KG1 (cell line): ENCODE data around the gene SAP30BP.

Experiments used
- DNase-seq: peaks from one replicate; lab custom pipeline; 2025; lab: John Stamatoyannopoulos, UW

The SAP30BP gene

GRCh38 chr17:75666959-75667790 is at the start of gene SAP30BP, which contains the start of gene RECQL5:
Gene SAP30BP, plus strand, starts transcription at chr17:75667338. Its CDS starts 35 bp downstream, at chr17:75667373.
Gene RECQL5, minus strand, starts transcription at chr17:75667154. Its CDS starts 597 bp downstream, at chr17:75666557.
- DNase-seq = peak; percentile 93

DNA sequence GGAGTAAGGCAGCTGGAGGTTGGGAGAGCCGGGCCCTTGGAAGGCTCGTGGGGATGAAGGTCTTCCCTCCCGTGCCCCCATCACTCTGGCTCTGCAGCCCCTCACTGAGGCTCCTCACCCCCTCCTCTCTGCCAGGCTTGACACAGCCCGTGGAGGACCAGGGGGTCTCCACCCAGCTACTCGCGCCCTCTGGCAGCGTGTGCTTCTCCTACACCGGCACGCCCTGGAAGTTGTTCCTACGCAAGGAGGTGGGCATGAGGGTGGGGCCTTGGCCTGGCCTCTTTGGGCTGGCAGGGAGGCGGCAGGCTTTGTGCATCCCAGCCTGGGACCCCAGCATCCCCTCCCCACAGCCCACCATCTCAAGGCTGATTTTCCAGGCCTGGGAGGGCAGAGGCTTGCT is 49.5 kb upstream of the SAP30BP start:
- no peak for DNase-seq

DNA sequence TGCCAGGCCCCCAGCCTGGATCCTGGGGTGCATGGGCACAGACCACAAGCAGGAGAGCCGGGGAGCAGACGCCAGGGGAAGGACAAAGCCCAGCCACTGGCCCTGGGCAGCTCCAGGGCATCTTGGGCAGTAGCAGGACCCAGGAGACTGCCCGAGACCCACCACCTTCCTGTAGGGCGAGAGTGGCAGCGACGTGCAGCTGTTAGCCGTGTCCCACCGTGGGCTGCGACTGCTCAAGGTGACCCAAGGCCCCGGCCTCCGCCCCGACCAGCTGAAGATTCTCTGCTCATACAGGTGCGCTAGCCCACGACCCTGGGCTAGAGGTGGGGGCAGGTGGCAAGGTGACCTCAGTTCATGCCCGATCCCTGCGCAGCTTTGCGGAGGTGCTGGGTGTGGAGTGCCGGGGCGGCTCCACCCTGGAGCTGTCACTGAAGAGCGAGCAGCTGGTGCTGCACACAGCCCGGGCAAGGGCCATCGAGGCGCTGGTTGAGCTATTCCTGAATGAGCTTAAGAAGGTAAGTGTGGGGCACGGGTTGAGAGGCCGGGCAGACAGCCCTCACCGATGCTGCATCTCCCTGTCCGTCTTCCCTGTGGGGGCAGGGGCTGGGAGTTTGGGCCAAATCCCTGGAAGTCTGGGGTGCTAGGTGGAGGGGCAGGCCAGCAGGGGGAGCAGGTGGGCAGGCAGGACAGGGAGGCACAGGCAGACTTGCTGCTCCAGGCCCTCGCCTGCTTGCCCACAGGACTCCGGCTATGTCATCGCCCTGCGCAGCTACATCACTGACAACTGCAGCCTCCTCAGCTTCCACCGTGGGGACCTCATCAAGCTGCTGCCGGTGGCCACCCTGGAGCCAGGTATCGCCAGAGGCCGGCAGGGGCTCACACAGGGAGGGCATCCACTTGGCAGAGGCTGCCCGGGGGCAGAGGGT is 47.4 kb upstream of the SAP30BP start:
- DNase-seq = no peak

DNA sequence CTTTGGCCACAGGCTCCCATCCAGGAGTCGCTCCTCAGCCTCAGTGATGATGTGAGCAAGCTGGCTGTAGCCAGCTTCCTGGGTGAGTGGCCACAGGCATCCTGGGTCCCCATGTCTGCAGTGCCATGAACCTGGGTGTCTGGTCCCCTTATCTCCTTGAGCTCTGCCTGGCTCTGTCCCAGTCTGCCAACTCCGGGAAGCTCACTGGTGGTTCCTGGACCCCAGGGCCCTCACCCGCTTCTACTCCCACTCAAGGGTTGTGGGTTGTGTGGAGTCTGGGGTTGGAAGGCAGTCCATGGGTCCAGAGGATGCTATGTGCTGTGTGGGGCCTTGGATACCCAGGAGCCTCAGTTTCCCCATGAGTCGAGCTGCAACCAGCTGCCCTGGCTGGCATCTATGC is 45.6 kb upstream of the SAP30BP start:
- no peak for DNase-seq

- no peak for DNase-seq
Measured at GRCh38 chr17:75622076-75622475, 45.1 kb upstream of the SAP30BP start.

- no peak for DNase-seq
Measured at GRCh38 chr17:75622771-75623273, 44.3 kb upstream of the SAP30BP start.

DNA sequence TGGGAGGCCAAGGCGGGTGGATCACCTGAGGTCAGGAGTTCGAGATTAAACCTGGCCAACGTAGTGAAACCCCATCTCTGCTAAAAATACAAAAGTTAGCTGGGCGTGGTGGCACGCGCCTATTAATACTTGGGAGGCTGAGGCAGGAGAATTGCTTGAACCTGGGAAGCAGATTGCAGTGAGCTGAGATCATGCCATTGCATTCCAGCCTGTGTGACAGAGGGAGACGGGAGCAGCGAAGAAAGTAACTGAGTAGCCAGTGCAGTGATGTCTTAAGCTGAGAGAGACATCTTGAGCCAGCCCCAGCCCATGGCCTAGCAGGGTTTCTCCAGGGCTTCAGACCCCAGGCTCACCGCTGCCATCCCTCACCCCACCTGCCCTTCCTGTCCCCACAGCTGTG is 43.8 kb upstream of the SAP30BP start:
- DNase-seq = no peak

GRCh38 chr17:75624021-75624420 is 43.1 kb upstream of the SAP30BP start:
- no peak for DNase-seq

GRCh38 chr17:75624714-75625345 is 42.3 kb upstream of the SAP30BP start:
- no peak for DNase-seq

DNA sequence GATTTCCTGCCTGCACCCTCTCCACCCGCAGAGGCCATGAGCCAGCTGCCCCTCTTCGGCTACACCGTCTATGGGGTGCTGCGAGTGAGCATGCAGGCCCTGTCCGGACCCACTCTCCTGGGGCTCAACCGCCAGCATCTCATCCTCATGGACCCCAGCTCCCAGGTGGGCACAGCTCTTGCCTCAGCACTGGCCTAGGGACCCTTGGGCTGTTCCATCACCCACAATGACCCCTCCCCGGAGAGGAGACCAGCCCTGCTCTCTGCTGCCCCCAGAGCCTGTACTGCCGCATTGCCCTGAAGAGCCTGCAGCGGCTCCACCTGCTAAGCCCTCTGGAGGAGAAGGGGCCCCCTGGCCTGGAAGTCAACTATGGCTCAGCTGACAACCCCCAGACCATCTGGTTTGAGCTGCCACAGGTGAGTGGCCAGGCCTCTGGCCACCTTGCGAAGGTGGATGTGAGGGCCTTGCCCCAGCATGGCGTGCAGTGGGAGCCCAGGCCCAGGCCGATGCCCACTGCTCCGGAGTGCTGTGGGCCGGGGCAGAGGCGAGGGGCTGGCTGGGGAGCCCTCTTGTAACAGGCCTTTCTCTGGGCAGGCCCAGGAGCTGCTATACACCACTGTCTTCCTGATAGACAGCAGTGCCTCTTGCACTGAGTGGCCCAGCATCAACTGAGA is 41.2 kb upstream of the SAP30BP start:
- DNase-seq = no peak

DNA sequence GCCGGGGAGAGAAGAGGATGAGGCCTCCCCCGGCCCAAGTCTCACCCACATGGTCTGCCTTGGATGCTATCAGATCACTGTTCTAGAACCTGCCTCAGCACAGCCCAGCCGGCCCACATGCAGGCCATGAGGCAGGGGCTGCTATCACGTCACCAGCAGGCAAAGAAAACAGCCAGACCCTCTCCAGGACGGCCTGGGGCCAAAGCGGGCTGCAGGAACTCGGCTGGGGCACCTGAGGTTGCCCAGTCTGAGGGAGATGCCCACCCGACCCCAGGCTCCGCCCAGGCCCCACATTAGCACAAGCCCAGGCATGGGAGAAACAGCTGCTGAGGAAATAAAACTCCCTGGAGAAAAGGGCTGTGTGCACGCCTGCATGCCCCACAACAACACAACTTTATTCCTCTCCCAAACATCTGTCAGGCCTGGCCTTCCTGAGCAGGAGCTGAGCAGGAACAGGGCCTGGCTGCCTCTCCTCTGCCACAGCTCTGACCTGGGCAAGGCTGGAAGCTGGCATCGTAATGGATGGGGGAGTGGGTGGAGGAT is 40.6 kb upstream of the SAP30BP start:
- no peak for DNase-seq

DNA sequence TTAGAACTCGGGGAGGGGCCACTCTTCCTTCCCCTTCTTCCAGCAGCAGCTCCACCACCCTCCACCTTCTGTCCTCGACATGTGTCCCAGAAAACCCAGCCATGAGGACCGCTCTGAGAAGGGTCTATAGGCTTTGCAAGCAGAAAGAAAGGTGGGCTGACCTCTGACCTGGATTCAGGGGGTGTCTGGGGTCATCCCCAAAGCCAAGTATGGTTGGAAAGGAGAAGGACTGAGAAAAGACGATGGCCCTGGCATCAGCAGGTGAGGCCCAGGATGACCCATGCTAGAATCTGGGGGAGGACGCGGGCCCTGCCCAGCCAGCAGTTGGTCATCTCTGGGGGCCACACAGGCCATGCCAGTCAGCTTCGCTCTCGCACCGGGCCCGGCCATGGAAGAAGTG is 40.0 kb upstream of the SAP30BP start:
- DNase-seq = no peak

- DNase-seq = no peak
Measured at GRCh38 chr17:75628425-75628824, 38.7 kb upstream of the SAP30BP start.

- no peak for DNase-seq
Measured at GRCh38 chr17:75629157-75629556, 38.0 kb upstream of the SAP30BP start.

DNA sequence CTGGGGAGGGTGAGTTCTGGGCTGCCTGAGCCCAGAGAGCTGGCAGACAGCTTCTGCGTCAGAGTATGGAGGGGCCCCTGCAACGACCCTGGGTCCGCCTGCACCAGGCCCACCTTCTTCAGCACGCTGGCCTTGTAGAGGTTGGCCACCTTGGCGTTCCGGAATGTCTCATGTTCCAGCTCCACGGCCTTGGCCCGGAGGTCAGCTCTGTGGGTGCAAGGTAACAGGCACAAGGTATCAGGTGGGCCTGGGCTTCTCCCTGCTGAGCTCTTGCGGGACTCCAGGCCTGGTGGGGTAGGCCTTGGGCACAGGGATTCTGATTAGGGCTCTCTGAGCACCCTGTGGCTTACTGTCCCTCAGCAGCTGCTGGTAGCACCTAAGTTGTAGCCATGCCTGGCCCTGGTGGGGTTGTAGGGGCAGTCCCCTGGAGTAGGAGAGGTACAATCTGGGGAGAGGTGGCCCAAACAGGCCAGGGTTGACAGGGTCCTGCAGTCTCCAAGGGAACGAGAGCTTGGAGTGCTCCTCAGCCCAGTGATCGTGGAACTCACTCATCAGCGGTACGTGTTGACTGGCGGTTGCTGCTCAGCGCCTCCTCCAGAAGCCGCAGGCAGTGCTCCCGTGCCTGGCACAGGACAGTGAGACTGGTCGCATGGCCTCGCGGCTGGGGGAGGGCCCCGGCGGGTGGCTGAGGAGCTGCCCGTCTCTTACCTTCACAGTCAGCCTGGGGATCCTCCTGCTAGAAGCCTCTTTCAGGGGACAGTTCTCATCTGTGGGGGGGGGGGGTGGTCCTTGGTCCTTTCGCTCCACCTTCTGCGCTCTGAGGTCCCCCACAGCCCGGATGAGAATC is 36.8 kb upstream of the SAP30BP start:
- DNase-seq = no peak

- no peak for DNase-seq
Measured at GRCh38 chr17:75631353-75631752, 35.8 kb upstream of the SAP30BP start.

GRCh38 chr17:75632428-75632827 is 34.7 kb upstream of the SAP30BP start:
- DNase-seq = no peak

DNA sequence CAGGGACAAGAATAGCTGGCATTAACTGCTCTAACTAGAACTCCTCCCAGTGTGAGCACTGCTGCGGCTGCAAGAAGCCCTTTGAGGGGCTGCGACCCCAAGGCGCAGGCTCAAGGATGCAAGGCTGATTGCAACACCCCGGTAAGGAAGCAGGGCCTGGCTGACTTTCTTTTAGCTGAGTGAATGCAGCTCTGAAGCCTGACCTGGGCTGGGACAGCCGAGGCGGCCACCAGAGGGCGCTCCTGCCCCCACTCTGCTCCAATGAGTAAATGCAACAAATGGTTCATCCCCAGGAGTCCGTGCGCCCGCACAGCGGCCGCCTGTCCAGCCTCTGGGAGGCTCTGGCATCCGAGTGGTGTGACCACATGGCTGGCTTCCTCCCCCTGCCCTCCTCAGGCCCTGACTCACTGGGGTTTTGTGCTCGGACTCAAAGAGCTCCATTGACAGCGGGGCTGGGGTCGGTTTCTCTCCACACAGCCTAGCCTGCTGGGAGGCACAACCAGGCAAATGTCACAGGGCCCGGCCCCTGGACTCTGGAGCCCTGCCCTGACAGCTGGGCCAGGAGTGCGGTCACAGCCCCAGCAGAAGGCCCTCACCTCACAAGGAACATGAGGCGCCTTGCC is 34.2 kb upstream of the SAP30BP start, which contains the start of gene SMIM5:
Gene SMIM5, plus strand, starts transcription at position 572 of the 623 bp plus-strand sequence. CDS start 6,768 bp downstream, outside the sequence.
- DNase-seq = peak; percentile 23

DNA sequence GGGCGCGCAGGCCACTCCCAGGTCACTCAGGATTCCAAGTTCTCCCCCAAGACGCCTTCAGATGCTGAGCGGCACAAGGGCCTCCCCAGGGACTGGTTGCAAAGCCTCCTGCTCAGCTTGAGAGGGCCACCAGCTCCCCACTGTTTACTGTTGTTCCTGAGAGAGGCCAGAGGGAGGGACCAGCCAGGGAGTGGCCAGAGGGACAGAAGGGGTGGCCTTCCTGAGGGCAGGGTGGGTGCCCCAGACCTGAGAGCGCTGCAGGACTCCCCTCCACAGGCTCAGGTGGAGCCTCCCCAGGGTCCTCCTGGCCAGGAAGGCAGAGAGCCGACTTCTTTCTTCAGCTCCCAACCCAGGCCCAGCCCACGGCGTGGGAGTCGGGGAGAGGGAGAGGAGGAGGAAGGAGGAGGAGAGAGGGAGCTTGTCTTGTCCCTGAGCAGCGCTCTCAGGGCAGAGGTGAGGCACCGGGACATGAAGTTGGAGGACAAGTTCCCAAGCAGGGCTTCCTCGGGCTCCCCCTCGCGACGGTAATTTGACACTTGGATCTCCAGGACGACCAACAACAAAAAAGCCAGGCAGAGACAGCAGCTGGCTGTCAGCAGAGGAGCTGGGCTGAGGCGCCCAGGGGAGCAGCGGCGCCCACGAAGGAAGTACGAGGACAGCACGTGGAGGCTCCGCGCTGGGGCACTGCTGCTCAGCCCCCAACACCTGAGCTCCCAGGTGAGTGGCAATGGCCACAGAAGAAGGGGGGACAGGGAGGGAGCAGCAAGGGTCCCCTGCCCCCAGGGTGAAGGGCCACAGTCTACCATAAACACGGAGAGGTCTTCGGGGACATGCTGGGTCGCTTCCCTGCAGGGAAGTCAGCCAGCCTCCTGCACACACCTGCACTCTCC is 33.4 kb upstream of the SAP30BP start:
- DNase-seq = peak; percentile 20
